SK-N-SH (cell line): Measurements from ENCODE around the gene MRNIP. TPM values are rescaled to one million over a fixed set of nuclear protein-coding genes. Genes with fewer than 3 reads are reported as not detected.

ENCODE experiments used
- CTCF ChIA-PET: fragments of 300-600, 350-600 bp; formaldehyde crosslinking; extraction: SDS; loops from one replicate; lab custom pipeline; 2021; lab: Yijun Ruan, JAX
- POLR2A ChIA-PET: fragments of 350-600 bp; sonication (Branson Sonifier 250); formaldehyde crosslinking; extraction: SDS; loops from one replicate; lab custom pipeline; 2020; ENCODE audit warnings: antibody characterized with exemption, inconsistent platforms; lab: Yijun Ruan, JAX
- DNase-seq: peaks from one replicate; pipeline ENCODE4 v3.0.0; 2012
- H2AFZ ChIP-seq: fragments of 200-600 bp; sonication (generic); 2 replicates; pipeline ENCODE4 v1.8.1; 2016; ENCODE audit warnings: antibody characterized with exemption, mild to moderate bottlenecking, low read depth
- H3F3A ChIP-seq: fragments of 200-600 bp; sonication (generic); replicated peaks from 2 replicates; pipeline ENCODE3; 2016; ENCODE audit warnings: antibody characterized with exemption, mild to moderate bottlenecking; ENCODE audit not compliant: insufficient read depth
- H3K27ac ChIP-seq, 2 experiments: fragments of 200-500 bp in 1 of 2; fragments of 200-600 bp in 1 of 2; sonication (Bioruptor generic) in 1 of 2; sonication (generic), shearing (Covaris generic) in 1 of 2; 2 replicates each; pipeline versions ENCODE4 v1.5.1 to v1.6.1; 2014 to 2016; ENCODE audit warnings: low read depth in 2 of 2, inconsistent platforms in 1 of 2, low read length in 1 of 2, mild to moderate bottlenecking in 1 of 2, mixed read lengths in 1 of 2
- H3K27me3 ChIP-seq: fragments of 200-600 bp; sonication (generic), shearing (Covaris generic); 2 replicates; pipeline ENCODE4 v1.6.1; 2016; ENCODE audit warnings: mixed run types; ENCODE audit not compliant: insufficient read depth
- H3K36me3 ChIP-seq, 2 experiments: fragments of 200-500 bp in 1 of 2; fragments of 200-600 bp in 1 of 2; sonication (Bioruptor generic) in 1 of 2; sonication (generic) in 1 of 2; replicated peaks in 1 of 2; 2 replicates each; pipeline versions ENCODE3 to v1.5.1; 2014 to 2016; ENCODE audit warnings: low read length in 1 of 2, mild to moderate bottlenecking in 1 of 2; ENCODE audit not compliant: insufficient read depth in 2 of 2, control insufficient read depth in 1 of 2
- H3K4me1 ChIP-seq, 2 experiments: fragments of 200-500 bp in 1 of 2; fragments of 200-600 bp in 1 of 2; sonication (Bioruptor generic) in 1 of 2; sonication (generic), shearing (Covaris generic) in 1 of 2; 2 replicates each; pipeline versions ENCODE4 v1.5.1 to v1.6.1; 2014 to 2016; ENCODE audit warnings: low read depth in 1 of 2, low read length in 1 of 2, mixed run types in 1 of 2; ENCODE audit not compliant: insufficient read depth in 2 of 2, control insufficient read depth in 1 of 2
- H3K4me2 ChIP-seq: fragments of 200-600 bp; sonication (generic), shearing (Covaris generic); 2 replicates; pipeline ENCODE4 v1.6.1; 2017; ENCODE audit warnings: mixed run types
- H3K4me3 ChIP-seq, 2 experiments: fragments of 200-500 bp in 1 of 2; fragments of 200-600 bp in 1 of 2; sonication (Bioruptor generic) in 1 of 2; sonication (generic), shearing (Covaris generic) in 1 of 2; 2 replicates each; pipeline versions ENCODE4 v1.5.1 to v1.8.1; 2014 to 2016; ENCODE audit warnings: low read depth in 2 of 2, inconsistent platforms in 1 of 2, low read length in 1 of 2, mild to moderate bottlenecking in 1 of 2, mixed read lengths in 1 of 2, moderate library complexity in 1 of 2
- H3K79me2 ChIP-seq: fragments of 200-600 bp; sonication (generic); 2 replicates; pipeline ENCODE4 v1.8.1; 2017; ENCODE audit warnings: mild to moderate bottlenecking; ENCODE audit not compliant: insufficient read depth
- H3K9ac ChIP-seq: fragments of 200-600 bp; sonication (generic); 2 replicates; pipeline ENCODE4 v1.6.1; 2017; ENCODE audit warnings: mixed run types
- H3K9me2 ChIP-seq: fragments of 200-600 bp; sonication (generic); 2 replicates; pipeline ENCODE4 v1.6.1; 2017; ENCODE audit warnings: mixed run types
- H3K9me3 ChIP-seq: fragments of 200-600 bp; sonication (generic); 2 replicates; pipeline ENCODE4 v1.6.1; 2017; ENCODE audit warnings: mixed run types, mild to moderate bottlenecking, moderate library complexity
- H4K20me1 ChIP-seq: fragments of 200-600 bp; sonication (generic); 2 replicates; pipeline ENCODE4 v1.6.1; 2017; ENCODE audit warnings: mild to moderate bottlenecking, mixed run types; ENCODE audit not compliant: insufficient read depth
- ELF1 ChIP-seq: IDR thresholded peaks from 2 replicates; pipeline ENCODE4 v1.4.0; 2012
- EP300 ChIP-seq, 2 experiments: IDR thresholded peaks; 2 replicates each; pipeline versions ENCODE4 v1.4.0 to v1.6.1; 2012; ENCODE audit warnings: borderline replicate concordance in 1 of 2, low read depth in 1 of 2, low read length in 1 of 2
- EZH2phosphoT487 ChIP-seq: fragments of 200-600 bp; sonication (generic); IDR thresholded peaks from 2 replicates; pipeline ENCODE4 v1.6.1; 2017; ENCODE audit warnings: low read depth, mixed run types, mild to moderate bottlenecking, antibody characterized with exemption, moderate library complexity, borderline replicate concordance
- FOXJ3 ChIP-seq: sonication (generic); formaldehyde crosslinking; IDR thresholded peaks from 2 replicates; pipeline ENCODE4 v1.5.1; 2020; ENCODE audit warnings: mild to moderate bottlenecking, missing genetic modification reagents
- GABPA ChIP-seq: IDR thresholded peaks from 2 replicates; pipeline ENCODE4 v1.4.0; 2012; ENCODE audit warnings: low read depth, mild to moderate bottlenecking
- GATA2 ChIP-seq: sonication (generic); formaldehyde crosslinking; IDR thresholded peaks from 2 replicates; pipeline ENCODE4 v1.5.0; 2020; ENCODE audit warnings: mild to moderate bottlenecking, missing genetic modification reagents
- JUND ChIP-seq: IDR thresholded peaks from 2 replicates; pipeline ENCODE4 v1.4.0; 2012
- MXI1 ChIP-seq: IDR thresholded peaks from 2 replicates; pipeline ENCODE4 v1.6.1; 2012; ENCODE audit warnings: mild to moderate bottlenecking, low read depth, low read length, improper control_type of control experiment
- POLR2AphosphoS5 ChIP-seq: IDR thresholded peaks from 2 replicates; pipeline ENCODE4 v1.6.1; 2012; ENCODE audit warnings: low read depth, low read length
- RFX5 ChIP-seq: IDR thresholded peaks from 2 replicates; pipeline ENCODE4 v1.6.1; 2012; ENCODE audit warnings: mild to moderate bottlenecking, improper control_type of control experiment, low read length
- RXRA ChIP-seq: IDR thresholded peaks from 2 replicates; pipeline ENCODE4 v1.4.0; 2012; ENCODE audit warnings: low read depth, mild to moderate bottlenecking, borderline replicate concordance
- SIN3A ChIP-seq: IDR thresholded peaks from 2 replicates; pipeline ENCODE4 v1.6.1; 2012; ENCODE audit warnings: low read depth, mild to moderate bottlenecking, low read length, moderate library complexity, borderline replicate concordance
- SMC3 ChIP-seq: IDR thresholded peaks from 2 replicates; pipeline ENCODE4 v1.6.1; 2012; ENCODE audit warnings: low read depth, low read length, improper control_type of control experiment
- TAF1 ChIP-seq: IDR thresholded peaks from 2 replicates; pipeline ENCODE4 v1.6.1; 2012; ENCODE audit warnings: low read depth, mild to moderate bottlenecking, low read length, moderate library complexity, borderline replicate concordance
- TCF12 ChIP-seq: IDR thresholded peaks from 2 replicates; pipeline ENCODE4 v1.4.0; 2012
- TEAD4 ChIP-seq: IDR thresholded peaks from 2 replicates; pipeline ENCODE4 v1.4.0; 2012; ENCODE audit warnings: mild to moderate bottlenecking, borderline replicate concordance; ENCODE audit not compliant: insufficient read depth
- WGBS: methylation state at CpG from one replicate; pipeline ENCODE4 v1.1.6; 2017; ENCODE audit warnings: low lambda C conversion rate; 5-methylcytosine and 5-hydroxymethylcytosine counted together
- polyA plus RNA-seq, 3 experiments: library from polyadenylated mRNA; depleted of rRNA; stranded (reverse); fragments of >200 nt; gene quantifications; 2 replicates each; pipeline ENCODE4 v1.2.3, GENCODE V29; 2012
- TF ChIP-seq, protein P1 (sequence below): IDR thresholded peaks from 2 replicates; pipeline ENCODE4 v1.4.0; 2012; ENCODE audit warnings: low read depth, borderline replicate concordance
- TF ChIP-seq, protein P2 (sequence below): IDR thresholded peaks from 2 replicates; pipeline ENCODE4 v1.6.1; 2012; ENCODE audit warnings: mild to moderate bottlenecking, low read depth, low read length, moderate library complexity
- TF ChIP-seq, protein P3 (sequence below): IDR thresholded peaks from 2 replicates; pipeline ENCODE4 v1.4.0; 2012; ENCODE audit warnings: low read depth, borderline replicate concordance
- TF ChIP-seq, protein P4 (sequence below): IDR thresholded peaks from 2 replicates; pipeline ENCODE4 v1.4.0; 2012; ENCODE audit warnings: low read depth

MRNIP gene
- polyA plus RNA-seq, 1 of the 3 experiments (the other 2 are of a cell fraction), result 32.8 TPM

DNA sequence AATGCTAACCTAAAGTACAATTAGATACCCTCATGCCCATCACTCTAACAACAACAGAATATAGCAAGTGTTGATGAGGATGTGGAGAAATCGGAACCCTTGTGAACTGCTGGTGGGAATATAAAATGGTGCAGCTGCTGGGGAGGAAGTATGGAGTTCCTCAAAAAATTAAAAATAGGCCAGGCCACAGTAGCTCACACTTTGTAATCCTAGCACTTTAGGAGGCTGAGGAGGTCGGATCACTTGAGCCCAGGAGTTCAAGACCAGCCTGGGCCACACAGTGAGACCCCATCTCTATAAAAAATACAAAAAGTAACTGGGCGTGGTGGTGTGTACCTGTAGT lies 18.0 kb upstream of the MRNIP start:
- peaks cover 19 to 59% of the 10 kb centered on the region in 2 experiments for H3K36me3 ChIP-seq
- no peak overlapping the region for H3K9ac ChIP-seq
- DNase-seq, result no peak
- no peaks in the 10 kb centered on the region for H3K9me3 ChIP-seq
- no peak overlapping the region for H2AFZ ChIP-seq
- no peak overlapping the region for H3K4me2 ChIP-seq
- TF ChIP-seq MXI1 (no peak), FOXJ3 (CRISPR knock-in tag) (no peak), POLR2AphosphoS5 (no peak), TCF12 (no peak), ELF1 (no peak), GABPA (no peak), SMC3 (no peak), RXRA (no peak), RFX5 (no peak), EZH2phosphoT487 (no peak), JUND (no peak), TAF1 (no peak), TEAD4 (no peak), GATA2 (no peak), EP300 (IDR thresholded peaks at IDR 0.05; ENCODE audit: borderline replicate concordance in 1 of 2, low read depth in 1 of 2, low read length in 1 of 2) (no peak), SIN3A (no peak)
- TF ChIP-seq, protein P1, sequence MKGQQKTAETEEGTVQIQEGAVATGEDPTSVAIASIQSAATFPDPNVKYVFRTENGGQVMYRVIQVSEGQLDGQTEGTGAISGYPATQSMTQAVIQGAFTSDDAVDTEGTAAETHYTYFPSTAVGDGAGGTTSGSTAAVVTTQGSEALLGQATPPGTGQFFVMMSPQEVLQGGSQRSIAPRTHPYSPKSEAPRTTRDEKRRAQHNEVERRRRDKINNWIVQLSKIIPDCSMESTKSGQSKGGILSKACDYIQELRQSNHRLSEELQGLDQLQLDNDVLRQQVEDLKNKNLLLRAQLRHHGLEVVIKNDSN, result no peak
- TF ChIP-seq, protein P2, sequence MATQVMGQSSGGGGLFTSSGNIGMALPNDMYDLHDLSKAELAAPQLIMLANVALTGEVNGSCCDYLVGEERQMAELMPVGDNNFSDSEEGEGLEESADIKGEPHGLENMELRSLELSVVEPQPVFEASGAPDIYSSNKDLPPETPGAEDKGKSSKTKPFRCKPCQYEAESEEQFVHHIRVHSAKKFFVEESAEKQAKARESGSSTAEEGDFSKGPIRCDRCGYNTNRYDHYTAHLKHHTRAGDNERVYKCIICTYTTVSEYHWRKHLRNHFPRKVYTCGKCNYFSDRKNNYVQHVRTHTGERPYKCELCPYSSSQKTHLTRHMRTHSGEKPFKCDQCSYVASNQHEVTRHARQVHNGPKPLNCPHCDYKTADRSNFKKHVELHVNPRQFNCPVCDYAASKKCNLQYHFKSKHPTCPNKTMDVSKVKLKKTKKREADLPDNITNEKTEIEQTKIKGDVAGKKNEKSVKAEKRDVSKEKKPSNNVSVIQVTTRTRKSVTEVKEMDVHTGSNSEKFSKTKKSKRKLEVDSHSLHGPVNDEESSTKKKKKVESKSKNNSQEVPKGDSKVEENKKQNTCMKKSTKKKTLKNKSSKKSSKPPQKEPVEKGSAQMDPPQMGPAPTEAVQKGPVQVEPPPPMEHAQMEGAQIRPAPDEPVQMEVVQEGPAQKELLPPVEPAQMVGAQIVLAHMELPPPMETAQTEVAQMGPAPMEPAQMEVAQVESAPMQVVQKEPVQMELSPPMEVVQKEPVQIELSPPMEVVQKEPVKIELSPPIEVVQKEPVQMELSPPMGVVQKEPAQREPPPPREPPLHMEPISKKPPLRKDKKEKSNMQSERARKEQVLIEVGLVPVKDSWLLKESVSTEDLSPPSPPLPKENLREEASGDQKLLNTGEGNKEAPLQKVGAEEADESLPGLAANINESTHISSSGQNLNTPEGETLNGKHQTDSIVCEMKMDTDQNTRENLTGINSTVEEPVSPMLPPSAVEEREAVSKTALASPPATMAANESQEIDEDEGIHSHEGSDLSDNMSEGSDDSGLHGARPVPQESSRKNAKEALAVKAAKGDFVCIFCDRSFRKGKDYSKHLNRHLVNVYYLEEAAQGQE, result no peak
- TF ChIP-seq, protein P3, sequence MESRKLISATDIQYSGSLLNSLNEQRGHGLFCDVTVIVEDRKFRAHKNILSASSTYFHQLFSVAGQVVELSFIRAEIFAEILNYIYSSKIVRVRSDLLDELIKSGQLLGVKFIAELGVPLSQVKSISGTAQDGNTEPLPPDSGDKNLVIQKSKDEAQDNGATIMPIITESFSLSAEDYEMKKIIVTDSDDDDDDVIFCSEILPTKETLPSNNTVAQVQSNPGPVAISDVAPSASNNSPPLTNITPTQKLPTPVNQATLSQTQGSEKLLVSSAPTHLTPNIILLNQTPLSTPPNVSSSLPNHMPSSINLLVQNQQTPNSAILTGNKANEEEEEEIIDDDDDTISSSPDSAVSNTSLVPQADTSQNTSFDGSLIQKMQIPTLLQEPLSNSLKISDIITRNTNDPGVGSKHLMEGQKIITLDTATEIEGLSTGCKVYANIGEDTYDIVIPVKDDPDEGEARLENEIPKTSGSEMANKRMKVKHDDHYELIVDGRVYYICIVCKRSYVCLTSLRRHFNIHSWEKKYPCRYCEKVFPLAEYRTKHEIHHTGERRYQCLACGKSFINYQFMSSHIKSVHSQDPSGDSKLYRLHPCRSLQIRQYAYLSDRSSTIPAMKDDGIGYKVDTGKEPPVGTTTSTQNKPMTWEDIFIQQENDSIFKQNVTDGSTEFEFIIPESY, result no peak
- TF ChIP-seq, protein P4, sequence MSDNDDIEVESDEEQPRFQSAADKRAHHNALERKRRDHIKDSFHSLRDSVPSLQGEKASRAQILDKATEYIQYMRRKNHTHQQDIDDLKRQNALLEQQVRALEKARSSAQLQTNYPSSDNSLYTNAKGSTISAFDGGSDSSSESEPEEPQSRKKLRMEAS, result no peak
- no peak overlapping the region for H3K4me3 ChIP-seq
- H3K9me2 ChIP-seq, result no peaks in the 10 kb centered on the region
- 98% methylated on average over 3 of the region's 3 CpGs for WGBS
- no peak overlapping the region for H3K27ac ChIP-seq
- POLR2A ChIA-PET, result no interaction called here
- H3K27me3 ChIP-seq, result no peaks in the 10 kb centered on the region
- H3F3A ChIP-seq, result no peaks in the 10 kb centered on the region
- CTCF ChIA-PET, result interaction anchor here (0.7 to 2.0 kb wide), 2 partner anchors 12 to 46 kb away, joined by 3 to 5 read pairs; no protein-coding TSS in a partner anchor
- H3K79me2 ChIP-seq, result no peaks in the 10 kb centered on the region
- no peaks in the 10 kb centered on the region for H3K4me1 ChIP-seq
- no peaks in the 10 kb centered on the region for H4K20me1 ChIP-seq
